GM12872 (cell line): ENCODE results near the gene H6PD.

Experiments
- CTCF ChIP-seq: IDR thresholded peaks from 3 replicates; pipeline ENCODE4 v1.5.1; 2011; ENCODE audit warnings: low read depth, mild to moderate bottlenecking, low read length, moderate library complexity; ENCODE audit not compliant: insufficient read depth

Gene H6PD

GRCh38 chr1:9278116-9278515 is 43.5 kb downstream of the H6PD start:
- no peak for TF ChIP-seq CTCF

GRCh38 chr1:9278585-9279153 is 44.1 kb downstream of the H6PD start:
- TF ChIP-seq CTCF, result no peak

DNA sequence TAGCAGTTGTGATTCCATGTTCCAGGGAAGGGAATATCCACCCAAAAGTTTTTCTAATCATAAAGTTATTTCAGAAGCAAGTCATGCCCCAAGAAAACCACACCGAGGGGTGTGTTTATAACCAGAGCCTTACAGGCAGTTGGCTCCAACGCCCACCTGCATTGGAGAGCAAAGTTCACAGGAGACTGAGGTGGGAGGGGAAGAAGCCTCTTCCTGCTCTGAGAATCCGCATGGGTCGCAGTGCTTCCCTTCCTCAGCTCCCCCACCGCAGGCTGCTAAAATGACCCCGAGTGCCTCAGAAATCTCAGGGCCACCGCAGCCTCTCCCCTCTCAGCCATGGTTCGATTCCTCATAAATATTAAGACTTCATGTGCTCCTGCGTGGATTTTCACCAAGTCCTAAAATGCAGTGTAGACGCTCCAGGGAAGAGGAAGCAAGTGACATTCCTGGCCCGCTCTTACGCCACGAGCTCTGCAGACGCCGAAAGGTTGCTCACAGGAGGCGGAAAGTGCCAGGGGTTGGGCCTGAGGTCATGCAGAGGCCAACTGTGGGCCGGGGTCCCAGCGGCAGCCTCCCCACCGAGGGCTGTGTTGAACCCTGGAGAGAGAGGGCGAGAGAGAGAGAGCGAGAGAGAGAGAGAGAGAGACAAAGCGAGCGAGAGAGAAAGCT is 44.7 kb downstream of the H6PD start:
- no peak for TF ChIP-seq CTCF

DNA sequence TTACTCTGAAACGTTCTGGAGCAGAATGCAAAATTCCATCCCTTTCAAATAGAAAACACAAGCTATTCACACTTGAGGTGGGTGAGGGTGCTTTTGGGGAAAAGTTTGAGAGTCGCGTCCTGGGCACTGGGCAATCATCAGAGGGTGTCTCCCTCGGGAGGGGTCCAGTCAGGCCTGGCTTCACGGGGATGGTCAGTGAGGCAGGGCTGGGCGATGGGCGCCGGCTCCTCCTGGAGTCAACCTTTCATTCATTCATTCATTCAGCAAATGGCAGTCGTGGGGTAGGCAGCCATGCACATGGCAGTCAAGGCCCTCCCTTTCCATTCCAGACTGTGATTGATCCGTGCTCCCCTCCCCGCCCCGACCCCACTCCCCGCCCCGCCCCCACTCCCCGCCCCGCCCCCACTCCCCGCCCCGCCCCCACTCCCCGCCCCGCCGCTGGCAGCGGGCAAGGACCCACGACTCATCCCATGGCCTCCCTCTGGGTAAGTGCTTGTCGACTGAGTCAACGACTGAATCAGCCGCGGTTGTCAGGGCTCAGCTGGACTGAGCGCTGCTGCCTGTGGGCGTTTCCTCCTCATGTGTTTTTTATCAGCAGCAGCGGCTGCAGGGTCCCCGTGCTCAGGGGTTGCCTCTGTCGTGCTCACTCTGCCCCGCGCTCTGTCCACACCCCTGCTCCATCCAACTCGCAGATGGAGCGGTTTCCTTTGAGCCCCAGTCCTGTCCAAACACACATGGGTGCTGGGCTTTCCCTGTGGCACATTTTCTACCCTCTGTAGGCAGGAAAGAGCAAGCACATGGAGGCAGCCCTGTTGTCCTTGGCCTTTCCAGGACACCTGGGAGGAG is 45.7 kb downstream of the H6PD start:
- TF ChIP-seq CTCF, result no peak

GRCh38 chr1:9281071-9281827 is 46.7 kb downstream of the H6PD start:
- TF ChIP-seq CTCF, result no peak

DNA sequence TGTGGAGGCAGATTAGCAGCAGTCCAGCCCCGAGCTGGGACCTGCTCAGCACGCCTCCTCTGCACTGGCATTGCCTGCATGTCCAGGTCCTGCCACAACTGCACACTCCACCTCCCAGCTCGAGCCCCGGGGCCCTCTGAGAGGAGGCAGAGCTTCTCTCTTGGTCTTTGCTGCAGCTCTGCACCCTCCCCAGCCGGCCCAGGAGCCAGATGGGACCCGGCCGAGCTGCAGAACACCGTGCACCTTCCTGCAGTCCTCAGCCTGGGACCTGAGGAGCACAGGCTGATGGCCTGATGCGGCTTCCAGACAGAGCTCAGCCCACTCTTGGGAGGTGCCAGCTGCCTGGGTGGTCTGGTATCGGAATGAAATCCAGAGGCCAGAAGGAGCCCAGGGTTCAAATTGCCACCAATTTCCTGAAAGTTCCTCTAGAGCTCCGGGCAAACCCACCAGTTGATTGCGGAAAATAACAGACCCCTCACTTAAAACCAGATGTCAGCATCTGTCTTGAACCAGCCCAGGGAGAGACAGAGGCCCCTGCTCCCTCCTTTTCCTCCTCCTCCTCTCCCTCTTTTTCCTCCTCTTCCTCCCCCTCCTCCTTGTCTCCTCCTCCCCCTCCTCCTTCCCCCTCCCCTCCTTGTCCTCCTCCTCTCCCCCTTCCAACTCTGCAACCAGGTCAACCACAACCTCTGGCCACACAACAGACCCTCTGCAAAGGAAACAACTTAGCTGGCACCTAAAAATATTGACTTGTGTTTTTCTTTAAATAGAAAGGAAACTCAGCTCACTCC is 47.5 kb downstream of the H6PD start:
- TF ChIP-seq CTCF, result no peak
